ENCODE measurements around the gene PGAP6. TPM values are rescaled to one million over a fixed set of nuclear protein-coding genes. Genes with fewer than 3 reads are reported as not detected.

Gene PGAP6
- total and polyA plus RNA-seq, 2 of the 13 experiments (the other 11 are each of a cell fraction or from before 2014, with no cell fraction given): 52.7 to 136 TPM

DNA sequence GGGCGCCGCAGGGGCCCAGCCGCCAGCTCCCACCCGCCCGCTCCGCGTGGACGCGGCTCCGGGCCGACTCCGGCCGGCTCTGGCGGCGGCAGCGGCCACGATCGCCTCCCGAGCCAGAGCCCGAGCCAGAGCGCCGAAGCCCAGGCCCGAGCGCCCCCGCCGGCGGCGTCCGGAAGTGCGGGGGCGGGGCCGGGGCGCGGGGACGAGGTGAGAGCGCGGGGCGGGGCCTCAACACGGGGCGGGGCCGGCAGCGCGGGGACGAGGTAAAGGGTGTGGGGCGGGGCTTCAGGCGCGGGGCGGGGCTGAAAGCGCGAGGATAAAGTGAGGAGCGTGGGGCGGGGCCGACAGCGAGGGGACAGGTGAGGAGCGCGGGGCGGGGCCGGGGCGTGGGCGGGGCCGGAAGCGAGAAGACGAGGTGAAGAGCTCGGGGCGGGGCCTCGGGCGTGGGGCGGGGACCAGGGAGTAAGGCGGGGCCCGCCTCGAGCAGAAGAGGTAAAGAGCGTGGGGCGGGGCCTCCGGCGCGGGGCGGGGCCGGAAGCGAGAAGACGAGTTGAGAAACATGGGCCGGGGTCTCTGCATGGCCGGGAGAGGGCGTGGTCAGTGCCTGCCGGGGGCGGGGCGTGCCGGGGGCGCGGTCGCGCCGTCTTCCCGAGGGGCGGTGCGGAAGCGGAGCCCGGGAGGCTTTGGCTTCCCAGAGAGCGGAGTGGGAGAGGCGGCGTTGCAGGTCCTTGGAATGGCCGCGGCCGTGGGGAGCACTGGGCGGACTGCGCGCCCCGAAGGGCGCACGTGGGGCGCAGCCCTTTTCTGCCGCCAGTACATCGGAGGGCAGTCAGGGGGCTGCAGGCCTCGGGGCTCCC, 29.0 kb downstream of the PGAP6 start, which contains the start of gene AXIN1 (continued):
- TF ChIP-seq, protein P1, sequence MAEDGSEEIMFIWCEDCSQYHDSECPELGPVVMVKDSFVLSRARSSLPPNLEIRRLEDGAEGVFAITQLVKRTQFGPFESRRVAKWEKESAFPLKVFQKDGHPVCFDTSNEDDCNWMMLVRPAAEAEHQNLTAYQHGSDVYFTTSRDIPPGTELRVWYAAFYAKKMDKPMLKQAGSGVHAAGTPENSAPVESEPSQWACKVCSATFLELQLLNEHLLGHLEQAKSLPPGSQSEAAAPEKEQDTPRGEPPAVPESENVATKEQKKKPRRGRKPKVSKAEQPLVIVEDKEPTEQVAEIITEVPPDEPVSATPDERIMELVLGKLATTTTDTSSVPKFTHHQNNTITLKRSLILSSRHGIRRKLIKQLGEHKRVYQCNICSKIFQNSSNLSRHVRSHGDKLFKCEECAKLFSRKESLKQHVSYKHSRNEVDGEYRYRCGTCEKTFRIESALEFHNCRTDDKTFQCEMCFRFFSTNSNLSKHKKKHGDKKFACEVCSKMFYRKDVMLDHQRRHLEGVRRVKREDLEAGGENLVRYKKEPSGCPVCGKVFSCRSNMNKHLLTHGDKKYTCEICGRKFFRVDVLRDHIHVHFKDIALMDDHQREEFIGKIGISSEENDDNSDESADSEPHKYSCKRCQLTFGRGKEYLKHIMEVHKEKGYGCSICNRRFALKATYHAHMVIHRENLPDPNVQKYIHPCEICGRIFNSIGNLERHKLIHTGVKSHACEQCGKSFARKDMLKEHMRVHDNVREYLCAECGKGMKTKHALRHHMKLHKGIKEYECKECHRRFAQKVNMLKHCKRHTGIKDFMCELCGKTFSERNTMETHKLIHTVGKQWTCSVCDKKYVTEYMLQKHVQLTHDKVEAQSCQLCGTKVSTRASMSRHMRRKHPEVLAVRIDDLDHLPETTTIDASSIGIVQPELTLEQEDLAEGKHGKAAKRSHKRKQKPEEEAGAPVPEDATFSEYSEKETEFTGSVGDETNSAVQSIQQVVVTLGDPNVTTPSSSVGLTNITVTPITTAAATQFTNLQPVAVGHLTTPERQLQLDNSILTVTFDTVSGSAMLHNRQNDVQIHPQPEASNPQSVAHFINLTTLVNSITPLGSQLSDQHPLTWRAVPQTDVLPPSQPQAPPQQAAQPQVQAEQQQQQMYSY (CRISPR knock-in tag; IDR thresholded peaks at IDR 0.05): no peak
- no peak for TF ChIP-seq REXO4 (CRISPR knock-in tag; IDR thresholded peaks at IDR 0.05; ENCODE audit: borderline replicate concordance)
- TF ChIP-seq ZNF124 (CRISPR knock-in tag; IDR thresholded peaks at IDR 0.05): peak; percentile 53; the same call in 1 of the 2 replicates
- 0 out of 2 replicates have a peak, but pooled peaks have one; percentile 79 for TF ChIP-seq SRY (CRISPR knock-in tag; IDR thresholded peaks at IDR 0.05)
- 0 out of 2 replicates have a peak, but pooled peaks have one; percentile 35 for TF ChIP-seq GATAD1 (CRISPR knock-in tag; IDR thresholded peaks at IDR 0.05)
- peak; percentile 71; the same call in 1 of the 2 replicates for TF ChIP-seq YEATS4 (CRISPR knock-in tag; IDR thresholded peaks at IDR 0.05; ENCODE audit: borderline replicate concordance)
- TF ChIP-seq, protein P2, sequence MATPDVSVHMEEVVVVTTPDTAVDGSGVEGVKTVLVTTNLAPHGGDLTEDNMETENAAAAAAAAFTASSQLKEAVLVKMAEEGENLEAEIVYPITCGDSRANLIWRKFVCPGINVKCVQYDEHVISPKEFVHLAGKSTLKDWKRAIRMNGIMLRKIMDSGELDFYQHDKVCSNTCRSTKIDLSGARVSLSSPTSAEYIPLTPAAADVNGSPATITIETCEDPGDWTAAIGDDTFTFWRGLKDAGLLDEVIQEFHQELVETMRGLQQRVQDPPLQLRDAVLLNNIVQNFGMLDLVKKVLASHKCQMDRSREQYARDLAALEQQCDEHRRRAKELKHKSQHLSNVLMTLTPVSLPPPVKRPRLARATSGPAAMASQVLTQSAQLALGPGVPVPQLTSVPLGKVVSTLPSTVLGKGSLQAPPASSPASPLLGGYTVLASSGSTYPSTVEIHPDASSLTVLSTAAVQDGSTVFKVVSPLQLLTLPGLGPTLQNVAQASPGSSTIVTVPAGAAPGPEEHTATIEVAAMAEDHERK (CRISPR knock-in tag; IDR thresholded peaks at IDR 0.05; ENCODE audit: low read depth): no peak
- TF ChIP-seq STAG1 (CRISPR knock-in tag; IDR thresholded peaks at IDR 0.05): peak; percentile 55
- no peak for TF ChIP-seq MAFK (conservative IDR thresholded peaks at IDR 0.05 in 1 of 2, IDR thresholded peaks at IDR 0.05 in 1 of 2; ENCODE audit: low read length in 2 of 2)
- no peak for TF ChIP-seq SRSF4 (IDR thresholded peaks at IDR 0.05; ENCODE audit: low read depth, low read length, poor library complexity, severe bottlenecking)
- TF ChIP-seq HDAC2 (CRISPR knock-in tag; IDR thresholded peaks at IDR 0.05): 0 out of 2 replicates have a peak, but pooled peaks have one; percentile 16
- no peak for TF ChIP-seq HMG20B (CRISPR knock-in tag; conservative IDR thresholded peaks at IDR 0.05)
- no peak for TF ChIP-seq WIZ (CRISPR knock-in tag; IDR thresholded peaks at IDR 0.05)
- TF ChIP-seq, protein P3, sequence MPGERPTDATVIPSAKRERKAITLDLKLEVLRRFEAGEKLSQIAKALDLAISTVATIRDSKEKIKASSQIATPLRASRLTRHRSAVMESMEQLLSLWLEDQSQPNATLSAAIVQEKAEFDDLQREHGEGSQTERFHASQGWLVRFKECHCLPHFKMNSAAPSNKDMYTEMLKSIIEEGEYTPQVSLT (CRISPR knock-in tag; IDR thresholded peaks at IDR 0.05; ENCODE audit: borderline replicate concordance, low read depth): no peak
- peak; percentile 80 for TF ChIP-seq ZBTB38 (CRISPR knock-in tag; IDR thresholded peaks at IDR 0.05)
- no peak for TF ChIP-seq LCORL (IDR thresholded peaks at IDR 0.05)
- peak; percentile 71 for TF ChIP-seq LCORL (CRISPR knock-in tag; IDR thresholded peaks at IDR 0.05)
- no peak for TF ChIP-seq GPN1 (CRISPR knock-in tag; IDR thresholded peaks at IDR 0.05; ENCODE audit: borderline replicate concordance)
- TF ChIP-seq RFX1 (IDR thresholded peaks at IDR 0.05): no peak
- TF ChIP-seq AKAP8 (CRISPR knock-in tag; IDR thresholded peaks at IDR 0.05): peak; percentile 52; the same call in 1 of the 2 replicates
- TF ChIP-seq, protein P4, sequence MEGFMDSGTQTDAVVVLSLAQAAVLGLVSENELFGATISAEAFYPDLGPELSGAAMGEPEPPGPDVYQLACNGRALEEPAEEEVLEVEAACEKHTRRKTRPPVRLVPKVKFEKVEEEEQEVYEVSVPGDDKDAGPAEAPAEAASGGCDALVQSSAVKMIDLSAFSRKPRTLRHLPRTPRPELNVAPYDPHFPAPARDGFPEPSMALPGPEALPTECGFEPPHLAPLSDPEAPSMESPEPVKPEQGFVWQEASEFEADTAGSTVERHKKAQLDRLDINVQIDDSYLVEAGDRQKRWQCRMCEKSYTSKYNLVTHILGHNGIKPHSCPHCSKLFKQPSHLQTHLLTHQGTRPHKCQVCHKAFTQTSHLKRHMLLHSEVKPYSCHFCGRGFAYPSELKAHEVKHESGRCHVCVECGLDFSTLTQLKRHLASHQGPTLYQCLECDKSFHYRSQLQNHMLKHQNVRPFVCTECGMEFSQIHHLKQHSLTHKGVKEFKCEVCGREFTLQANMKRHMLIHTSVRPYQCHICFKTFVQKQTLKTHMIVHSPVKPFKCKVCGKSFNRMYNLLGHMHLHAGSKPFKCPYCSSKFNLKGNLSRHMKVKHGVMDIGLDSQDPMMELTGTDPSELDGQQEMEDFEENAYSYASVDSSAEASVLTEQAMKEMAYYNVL (CRISPR knock-in tag; IDR thresholded peaks at IDR 0.05; ENCODE audit: borderline replicate concordance): no peak
- peak; percentile 60 for TF ChIP-seq POLR2G (IDR thresholded peaks at IDR 0.05; ENCODE audit: low read depth, low read length)
- TF ChIP-seq SMC3 (IDR thresholded peaks at IDR 0.05; ENCODE audit: low read length): no peak
